HL-60 (cell line): ENCODE measurements around the gene SHROOM3.

ENCODE experiments used
- CTCF ChIP-seq: IDR thresholded peaks from one replicate; pipeline ENCODE4 v1.5.1; 2011; ENCODE audit warnings: low read length, control low read depth, inconsistent platforms; ENCODE audit not compliant: insufficient read depth
- POLR2AphosphoS5 ChIP-seq: IDR thresholded peaks from 2 replicates; pipeline ENCODE4 v1.6.1; 2012; ENCODE audit warnings: low read depth

GRCh38 chr4:76429636-76430035, 5.4 kb upstream of the SHROOM3 start:
- TF ChIP-seq CTCF (no peak), POLR2AphosphoS5 (no peak)
